H1 (cell line): Measurements from ENCODE around the gene DIP2C. TPM values are rescaled to one million over a fixed set of nuclear protein-coding genes. Genes with fewer than 3 reads are reported as not detected.

ENCODE experiments used
- CHD7 ChIP-seq: fragments of 300-600 bp; sonication (generic); IDR thresholded peaks from 2 replicates; pipeline ENCODE4 v1.7.1; 2012; ENCODE audit warnings: low read length, moderate library complexity, mild to moderate bottlenecking, inconsistent platforms; ENCODE audit not compliant: insufficient replicate concordance
- EGR1 ChIP-seq: IDR thresholded peaks from 2 replicates; pipeline ENCODE4 v1.6.1; 2011; ENCODE audit warnings: low read depth, low read length, borderline replicate concordance
- POLR2AphosphoS5 ChIP-seq: IDR thresholded peaks from 2 replicates; pipeline ENCODE4 v1.6.1; 2011; ENCODE audit warnings: low read depth, low read length
- SIN3A ChIP-seq, 2 experiments: IDR thresholded peaks in 1 of 2; conservative IDR thresholded peaks in 1 of 2; 2 replicates each; pipeline ENCODE4 v1.6.1; 2011 to 2012; ENCODE audit warnings: low read length in 2 of 2, improper control_type of control experiment in 1 of 2, low read depth in 1 of 2, mild to moderate bottlenecking in 1 of 2
- SP1 ChIP-seq: IDR thresholded peaks from 2 replicates; pipeline ENCODE4 v1.6.1; 2011; ENCODE audit warnings: low read depth, low read length
- polyA plus RNA-seq, 7 experiments: library from polyadenylated mRNA; depleted of rRNA in 3 of 7; stranded (reverse) in 5 of 7; unstranded in 2 of 7; fragments of >200 nt in 5 of 7; fragments of 200-250 nt in 2 of 7; gene quantifications; 1 replicate in 5 of 7; 2 replicates in 1 of 7; 4 replicates in 1 of 7; pipeline versions ENCODE4 v1.2.1 to v1.2.3, GENCODE V29; 2011 to 2013; ENCODE audit warnings: missing spikeins in 2 of 7, mixed read lengths in 2 of 7
- total RNA-seq: library from RNA; stranded (reverse); fragmentation: NEBNext Ultra II Directional; extraction: Animal tissue kit (Norgen Biotek cat#: 25700); gene quantifications from 2 replicates; pipeline ENCODE4 v1.2.1, GENCODE V29; 2021

The DIP2C gene
- total and polyA plus RNA-seq, 2 of the 8 experiments (the other 6 are each of a cell fraction or from before 2014, with no cell fraction given): 3.8 to 9.3 TPM

- no peak for TF ChIP-seq SIN3A (conservative IDR thresholded peaks at IDR 0.05 in 1 of 2, IDR thresholded peaks at IDR 0.05 in 1 of 2; ENCODE audit: low read depth in 1 of 2, low read length in 2 of 2)
- no peak for TF ChIP-seq POLR2AphosphoS5
- TF ChIP-seq SP1: no peak
- no peak for TF ChIP-seq EGR1
- no peak for TF ChIP-seq CHD7
Observed at GRCh38 chr10:343231-344220, 345.9 kb downstream of the DIP2C start (continued).
